ENCODE measurements around the gene PTPA.
"Not testable (repeated sequence)": the region's sequence is repeated elsewhere in the genome, so short reads cannot be mapped to it uniquely, and the experiment has no call there.

The PTPA gene

GRCh38 chr9:129108805-129109536, 2.2 kb upstream of the PTPA start:
- no peak for DNase-seq (ENCODE audit: extremely low read depth in 1 of 2, low read depth in 1 of 2)

GRCh38 chr9:129109537-129109903, 1.7 kb upstream of the PTPA start:
- DNase-seq (ENCODE audit: extremely low read depth in 1 of 2, low read depth in 1 of 2), result no peak

- no peak for DNase-seq (ENCODE audit: extremely low read depth in 1 of 2, low read depth in 1 of 2)
Observed at GRCh38 chr9:129109952-129110739, 1.1 kb upstream of the PTPA start.

GRCh38 chr9:129111528-129112151, 425 bp downstream of the PTPA start:
- DNase-seq (ENCODE audit: extremely low read depth in 1 of 2, low read depth in 1 of 2), result no peak

GRCh38 chr9:129112526-129112925, 1.3 kb downstream of the PTPA start:
- not testable (repeated sequence) for DNase-seq (ENCODE audit: extremely low read depth in 1 of 2, low read depth in 1 of 2)

GRCh38 chr9:129113645-129114304, 2.6 kb downstream of the PTPA start:
- DNase-seq (ENCODE audit: extremely low read depth in 1 of 2, low read depth in 1 of 2), result no peak

- no peak for DNase-seq (ENCODE audit: extremely low read depth in 1 of 2, low read depth in 1 of 2)
Observed at GRCh38 chr9:129118799-129119198, 7.6 kb downstream of the PTPA start.

- no peak for DNase-seq (ENCODE audit: extremely low read depth in 1 of 2, low read depth in 1 of 2)
Observed at GRCh38 chr9:129121483-129121882, 10.3 kb downstream of the PTPA start.

GRCh38 chr9:129122133-129122532, 10.9 kb downstream of the PTPA start:
- no peak for DNase-seq (ENCODE audit: extremely low read depth in 1 of 2, low read depth in 1 of 2)

- DNase-seq (ENCODE audit: extremely low read depth in 1 of 2, low read depth in 1 of 2), result not testable (repeated sequence)
Observed at GRCh38 chr9:129122976-129123375, 11.8 kb downstream of the PTPA start.

GRCh38 chr9:129124506-129125069, 13.4 kb downstream of the PTPA start:
- DNase-seq (ENCODE audit: extremely low read depth in 1 of 2, low read depth in 1 of 2), result no peak

GRCh38 chr9:129125478-129125877, 14.3 kb downstream of the PTPA start:
- DNase-seq (ENCODE audit: extremely low read depth in 1 of 2, low read depth in 1 of 2), result no peak

- DNase-seq (ENCODE audit: extremely low read depth in 1 of 2, low read depth in 1 of 2), result no peak
Observed at GRCh38 chr9:129126749-129127618, 15.8 kb downstream of the PTPA start.

- DNase-seq (ENCODE audit: extremely low read depth in 1 of 2, low read depth in 1 of 2), result no peak
Observed at GRCh38 chr9:129128689-129129088, 17.5 kb downstream of the PTPA start.

- not testable (repeated sequence) for DNase-seq (ENCODE audit: extremely low read depth in 1 of 2, low read depth in 1 of 2)
Observed at GRCh38 chr9:129130271-129130670, 19.1 kb downstream of the PTPA start.

GRCh38 chr9:129130791-129131190, 19.6 kb downstream of the PTPA start:
- no peak for DNase-seq (ENCODE audit: extremely low read depth in 1 of 2, low read depth in 1 of 2)

- DNase-seq (ENCODE audit: extremely low read depth in 1 of 2, low read depth in 1 of 2), result peak; percentile 64 to 77
Observed at GRCh38 chr9:129131300-129132145, 20.3 kb downstream of the PTPA start.

GRCh38 chr9:129133082-129133481, 21.9 kb downstream of the PTPA start:
- no peak for DNase-seq (ENCODE audit: extremely low read depth in 1 of 2, low read depth in 1 of 2)

GRCh38 chr9:129135476-129135875, 24.3 kb downstream of the PTPA start:
- no peak for DNase-seq (ENCODE audit: extremely low read depth in 1 of 2, low read depth in 1 of 2)

All from activated CD8-positive, alpha-beta memory T cell treated with anti-CD3 and anti-CD28 coated beads for 1 hour (primary cell).